Endothelial cell of umbilical vein (primary cell): ENCODE results near the gene AIG1.

Experiments used
- EZH2 ChIP-seq: IDR thresholded peaks from 2 replicates; pipeline ENCODE4 v1.6.1; 2012; ENCODE audit warnings: borderline replicate concordance, low read depth, mild to moderate bottlenecking, moderate library complexity, low read length, inconsistent platforms; ENCODE audit not compliant: severe bottlenecking
- POLR2AphosphoS5 ChIP-seq: IDR thresholded peaks from 2 replicates; pipeline ENCODE4 v1.6.1; 2012; ENCODE audit warnings: low read depth, mild to moderate bottlenecking, control low read depth, low read length, moderate library complexity; ENCODE audit not compliant: insufficient read depth
- TF ChIP-seq, protein P1 (sequence below), 2 donors: IDR thresholded peaks; 1 replicate in 1 of 2; 2 replicates in 1 of 2; pipeline ENCODE4 v1.5.1; 2011; ENCODE audit warnings: low read length in 2 of 2, mild to moderate bottlenecking in 2 of 2, moderate library complexity in 2 of 2, control low read depth in 1 of 2, inconsistent platforms in 1 of 2, low read depth in 1 of 2; ENCODE audit not compliant: insufficient read depth in 1 of 2; ENCODE audit errors: extremely low read depth in 1 of 2

DNA sequence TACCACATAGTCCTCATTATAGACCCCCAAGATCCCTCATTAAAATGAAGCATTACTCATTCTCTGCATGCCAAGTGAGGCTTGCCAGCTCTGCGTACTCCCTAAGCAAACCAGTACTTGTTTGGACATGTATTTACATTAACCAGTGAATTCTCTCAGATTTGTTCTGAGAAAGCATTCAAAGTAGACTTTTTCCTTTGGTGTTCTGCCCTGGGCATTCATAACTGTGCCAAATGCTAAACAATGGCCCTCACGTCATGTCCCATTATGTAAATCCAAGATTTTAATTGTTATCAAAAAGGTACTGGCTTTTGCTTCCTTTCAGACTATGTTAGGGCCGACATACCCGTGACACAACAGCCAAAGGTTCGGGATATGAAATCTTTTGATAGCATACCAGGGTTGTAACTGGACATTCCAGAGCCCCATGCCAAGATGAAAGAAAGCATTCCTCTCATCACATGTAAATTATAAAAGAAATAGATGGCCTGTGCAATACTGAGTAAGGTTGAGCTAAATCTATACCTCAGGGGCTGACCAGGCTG lies 225.6 kb downstream of the AIG1 start:
- TF ChIP-seq, protein P1, sequence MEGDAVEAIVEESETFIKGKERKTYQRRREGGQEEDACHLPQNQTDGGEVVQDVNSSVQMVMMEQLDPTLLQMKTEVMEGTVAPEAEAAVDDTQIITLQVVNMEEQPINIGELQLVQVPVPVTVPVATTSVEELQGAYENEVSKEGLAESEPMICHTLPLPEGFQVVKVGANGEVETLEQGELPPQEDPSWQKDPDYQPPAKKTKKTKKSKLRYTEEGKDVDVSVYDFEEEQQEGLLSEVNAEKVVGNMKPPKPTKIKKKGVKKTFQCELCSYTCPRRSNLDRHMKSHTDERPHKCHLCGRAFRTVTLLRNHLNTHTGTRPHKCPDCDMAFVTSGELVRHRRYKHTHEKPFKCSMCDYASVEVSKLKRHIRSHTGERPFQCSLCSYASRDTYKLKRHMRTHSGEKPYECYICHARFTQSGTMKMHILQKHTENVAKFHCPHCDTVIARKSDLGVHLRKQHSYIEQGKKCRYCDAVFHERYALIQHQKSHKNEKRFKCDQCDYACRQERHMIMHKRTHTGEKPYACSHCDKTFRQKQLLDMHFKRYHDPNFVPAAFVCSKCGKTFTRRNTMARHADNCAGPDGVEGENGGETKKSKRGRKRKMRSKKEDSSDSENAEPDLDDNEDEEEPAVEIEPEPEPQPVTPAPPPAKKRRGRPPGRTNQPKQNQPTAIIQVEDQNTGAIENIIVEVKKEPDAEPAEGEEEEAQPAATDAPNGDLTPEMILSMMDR (IDR thresholded peaks at IDR 0.05; ENCODE audit: extremely low read depth in 1 of 2, insufficient read depth in 1 of 2, low read depth in 1 of 2, low read length in 2 of 2) = no peak
- TF ChIP-seq EZH2 = no peak
- TF ChIP-seq POLR2AphosphoS5 = no peak
